Glutamatergic neuron (in vitro differentiated cells): ENCODE measurements around the gene TGFBR2. TPM values are rescaled to one million over a fixed set of nuclear protein-coding genes. Genes with fewer than 3 reads are reported as not detected.

ENCODE experiments used
- DNase-seq: peaks from one replicate; pipeline ENCODE4 v3.0.0; 2022
- H3K27ac Mint-ChIP-seq: one replicate; pipeline ENCODE4 v1.8.0; 2020; ENCODE audit warnings: mild to moderate bottlenecking, mixed read lengths, inconsistent platforms; ENCODE audit not compliant: unreplicated experiment
- H3K27me3 Mint-ChIP-seq: one replicate; pipeline ENCODE4 v1.8.0; 2020; ENCODE audit warnings: mild to moderate bottlenecking, moderate library complexity, mixed read lengths, inconsistent platforms; ENCODE audit not compliant: unreplicated experiment
- H3K36me3 Mint-ChIP-seq: one replicate; pipeline ENCODE4 v1.8.0; 2020; ENCODE audit warnings: mild to moderate bottlenecking, mixed read lengths, inconsistent platforms; ENCODE audit not compliant: unreplicated experiment
- H3K4me1 Mint-ChIP-seq: one replicate; pipeline ENCODE4 v1.8.0; 2020; ENCODE audit warnings: mild to moderate bottlenecking, low read depth, mixed read lengths, inconsistent platforms; ENCODE audit not compliant: unreplicated experiment
- H3K4me3 Mint-ChIP-seq: one replicate; pipeline ENCODE4 v1.8.0; 2020; ENCODE audit warnings: mild to moderate bottlenecking, mixed read lengths, inconsistent platforms; ENCODE audit not compliant: unreplicated experiment
- H3K9me3 Mint-ChIP-seq: one replicate; pipeline ENCODE4 v1.8.0; 2020; ENCODE audit warnings: mild to moderate bottlenecking, moderate library complexity, mixed read lengths, inconsistent platforms; ENCODE audit not compliant: unreplicated experiment
- CTCF ChIP-seq: fragments of 200-600 bp; sonication (generic); IDR thresholded peaks from one replicate; pipeline ENCODE4 v1.5.0; 2021; ENCODE audit not compliant: partially characterized antibody, unreplicated experiment
- total RNA-seq: library from RNA; stranded (reverse); fragmentation: NEBNext Ultra II Directional; extraction: Animal tissue kit (Norgen Biotek cat#: 25700); gene quantifications from one replicate; pipeline ENCODE4 v1.2.1, GENCODE V29; 2021; ENCODE audit not compliant: unreplicated experiment

TGFBR2 gene
- total RNA-seq, 1 donor from 2014 or later = 0.96 TPM

GRCh38 chr3:30742796-30743619 is 136.6 kb downstream of the TGFBR2 start:
- DNase-seq = no peak
- no peaks in the 10 kb centered on the region for H3K27me3 Mint-ChIP-seq
- no peak overlapping the region for H3K27ac Mint-ChIP-seq
- no peak for TF ChIP-seq CTCF
- H3K9me3 Mint-ChIP-seq = no peaks in the 10 kb centered on the region
- H3K36me3 Mint-ChIP-seq = no peaks in the 10 kb centered on the region
- no peak overlapping the region for H3K4me3 Mint-ChIP-seq
- peaks cover 7% of the 10 kb centered on the region for H3K4me1 Mint-ChIP-seq
